Kidney (tissue), 14 donors: ENCODE data around the gene LBHD2. TPM values are rescaled to one million over a fixed set of nuclear protein-coding genes. Genes with fewer than 3 reads are reported as not detected.

Experiments used
- DNase-seq, 5 donors: peaks; one replicate each; pipeline ENCODE4 v3.0.0-alpha.2; 2013 to 2020
- FAIRE-seq: peaks from 2 replicates; lab custom pipeline; 2012; peaks lifted over from hg19 to GRCh38; lab: Jason Lieb, UNC
- H3K27ac ChIP-seq, 2 donors: one replicate each; pipeline ENCODE4 v1.7.0; 2013; ENCODE audit warnings: low read depth in 2 of 2, low read length in 2 of 2, inconsistent platforms in 1 of 2
- H3K27me3 ChIP-seq: one replicate; pipeline ENCODE4 v1.7.1; 2013; ENCODE audit warnings: low read length, inconsistent platforms; ENCODE audit not compliant: control insufficient read depth, insufficient read depth
- H3K36me3 ChIP-seq, 3 donors: one replicate each; pipeline versions ENCODE4 v1.7.0 to v1.7.1; 2013; ENCODE audit warnings: low read length in 3 of 3, control low read depth in 1 of 3, inconsistent platforms in 1 of 3; ENCODE audit not compliant: insufficient read depth in 3 of 3, control insufficient read depth in 2 of 3
- H3K4me1 ChIP-seq, 3 donors: one replicate each; pipeline versions ENCODE4 v1.7.0 to v1.7.1; 2013; ENCODE audit warnings: low read length in 3 of 3, inconsistent platforms in 1 of 3, low read depth in 1 of 3; ENCODE audit not compliant: control insufficient read depth in 2 of 3, insufficient read depth in 2 of 3
- H3K4me3 ChIP-seq, 3 donors: one replicate each; pipeline versions ENCODE4 v1.7.0 to v1.8.1; 2013; ENCODE audit warnings: low read length in 3 of 3, control low read depth in 1 of 3, inconsistent platforms in 1 of 3
- H3K9ac ChIP-seq, 3 donors: one replicate each; pipeline versions ENCODE4 v1.7.0 to v1.7.1; 2013; ENCODE audit warnings: low read length in 3 of 3, control low read depth in 1 of 3, inconsistent platforms in 1 of 3
- H3K9me3 ChIP-seq, 3 donors: one replicate each; pipeline versions ENCODE4 v1.7.0 to v1.7.1; 2013; ENCODE audit warnings: low read length in 3 of 3, control low read depth in 1 of 3, inconsistent platforms in 1 of 3; ENCODE audit not compliant: control insufficient read depth in 2 of 3, insufficient read depth in 1 of 3
- intact Hi-C: fragments of 100-400 bp; cut with DNase I; formaldehyde crosslinking; loops from one replicate; pipeline ENCODE4 v1.11.1; 2022
- polyA plus RNA-seq: library from polyadenylated mRNA; stranded (reverse); fragments of 350-450 nt; fragmentation: Illumina TruSeq; extraction: RNeasy Lipid Tissue Mini Kit (QIAGEN cat#74804); gene quantifications from one replicate; pipeline ENCODE4 v1.2.3, GENCODE V29; 2014; ENCODE audit warnings: low read depth, low replicate concordance; ENCODE audit not compliant: insufficient read depth
- total RNA-seq: library from RNA; stranded (reverse); fragmentation: NEBNext Ultra II Directional; extraction: Animal tissue kit (Norgen Biotek cat#: 25700); gene quantifications from one replicate; pipeline ENCODE4 v1.2.1, GENCODE V29; 2021
- TF ChIP-seq, protein P1 (sequence below): IDR thresholded peaks from 3 replicates; pipeline ENCODE4 v1.5.1; 2012; ENCODE audit warnings: mild to moderate bottlenecking, moderate library complexity, borderline replicate concordance; ENCODE audit not compliant: insufficient read depth; ENCODE audit errors: extremely low read depth
- donor health status: control.
- donor health status: control.
- donor health status: control.
- donor health status: control.
- donor health status: control.
- donor health status: DM: yes; HTN: yes; CAD: no.
- donor health status: Normal renal cell carcinoma (clear cell type).

LBHD2 gene
- total and polyA plus RNA-seq, 2 donors from 2014 or later, result 0.82 TPM; not detected in 1

DNA sequence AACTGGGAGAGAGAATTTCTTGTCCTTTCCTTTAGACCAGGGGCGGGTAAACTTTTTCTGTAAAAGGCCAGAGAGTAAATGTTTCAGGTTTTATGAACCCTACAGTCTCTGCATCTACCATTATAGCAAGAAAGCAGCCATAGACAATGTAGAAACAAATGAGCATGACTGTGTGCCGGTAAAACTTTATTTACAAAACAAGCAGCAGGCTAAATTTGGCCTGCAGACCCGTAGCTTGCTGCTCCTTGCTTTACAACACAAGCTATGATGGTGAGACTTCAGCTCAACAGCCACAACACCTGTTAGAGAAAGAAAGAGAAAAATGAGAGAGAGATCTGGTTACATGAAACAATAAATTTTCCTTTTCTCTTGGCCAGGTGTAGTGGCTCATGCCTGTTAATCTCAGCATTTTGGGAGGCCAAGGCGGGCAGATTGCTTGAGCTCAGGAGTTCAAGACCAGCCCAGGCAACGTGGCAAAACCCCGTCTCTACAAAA, 22.5 kb upstream of the LBHD2 start:
- no peaks in the 10 kb centered on the region for H3K27me3 ChIP-seq
- no peak overlapping the region for H3K9ac ChIP-seq
- FAIRE-seq (no peak), DNase-seq (no peak)
- H3K9me3 ChIP-seq, result no peaks in the 10 kb centered on the region
- intact Hi-C loops, result no loop called here
- no peaks in the 10 kb centered on the region for H3K36me3 ChIP-seq
- peaks cover 0 to 24% (median 7%) of the 10 kb centered on the region in 3 donors for H3K4me1 ChIP-seq
- H3K27ac ChIP-seq, result no peak overlapping the region
- TF ChIP-seq, protein P1, sequence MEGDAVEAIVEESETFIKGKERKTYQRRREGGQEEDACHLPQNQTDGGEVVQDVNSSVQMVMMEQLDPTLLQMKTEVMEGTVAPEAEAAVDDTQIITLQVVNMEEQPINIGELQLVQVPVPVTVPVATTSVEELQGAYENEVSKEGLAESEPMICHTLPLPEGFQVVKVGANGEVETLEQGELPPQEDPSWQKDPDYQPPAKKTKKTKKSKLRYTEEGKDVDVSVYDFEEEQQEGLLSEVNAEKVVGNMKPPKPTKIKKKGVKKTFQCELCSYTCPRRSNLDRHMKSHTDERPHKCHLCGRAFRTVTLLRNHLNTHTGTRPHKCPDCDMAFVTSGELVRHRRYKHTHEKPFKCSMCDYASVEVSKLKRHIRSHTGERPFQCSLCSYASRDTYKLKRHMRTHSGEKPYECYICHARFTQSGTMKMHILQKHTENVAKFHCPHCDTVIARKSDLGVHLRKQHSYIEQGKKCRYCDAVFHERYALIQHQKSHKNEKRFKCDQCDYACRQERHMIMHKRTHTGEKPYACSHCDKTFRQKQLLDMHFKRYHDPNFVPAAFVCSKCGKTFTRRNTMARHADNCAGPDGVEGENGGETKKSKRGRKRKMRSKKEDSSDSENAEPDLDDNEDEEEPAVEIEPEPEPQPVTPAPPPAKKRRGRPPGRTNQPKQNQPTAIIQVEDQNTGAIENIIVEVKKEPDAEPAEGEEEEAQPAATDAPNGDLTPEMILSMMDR, result no peak
- H3K4me3 ChIP-seq, result no peak overlapping the region

DNA sequence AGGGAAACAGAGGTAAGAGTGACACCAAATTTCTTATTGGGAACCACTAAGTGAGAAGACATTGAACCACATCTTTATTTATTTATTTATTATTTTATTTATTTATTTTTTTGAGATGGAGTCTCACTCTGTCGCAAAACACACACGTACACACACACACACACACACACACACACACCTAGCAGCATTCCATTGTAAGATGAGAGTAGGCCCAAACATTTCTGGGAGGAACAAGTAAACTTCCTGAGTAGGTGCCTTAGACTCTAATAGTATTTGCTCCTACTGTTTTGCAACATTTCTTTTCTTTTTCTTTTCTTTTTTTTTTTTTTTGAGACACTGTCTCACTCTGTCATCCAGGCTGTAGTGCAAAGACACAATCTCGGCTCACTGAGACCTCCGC, 19.6 kb upstream of the LBHD2 start:
- Histone ChIP-seq H3K9ac (no peak overlapping the region), H3K27me3 (no peaks in the 10 kb centered on the region), H3K27ac (no peak overlapping the region), H3K4me1 (peaks cover 0 to 21% (median 13%) of the 10 kb centered on the region in 3 donors), H3K9me3 (no peaks in the 10 kb centered on the region), H3K36me3 (no peaks in the 10 kb centered on the region), H3K4me3 (no peak overlapping the region)
- TF ChIP-seq, protein P1, result no peak
- FAIRE-seq, result no peak
- intact Hi-C loops, result no loop called here
- DNase-seq, result no peak

DNA sequence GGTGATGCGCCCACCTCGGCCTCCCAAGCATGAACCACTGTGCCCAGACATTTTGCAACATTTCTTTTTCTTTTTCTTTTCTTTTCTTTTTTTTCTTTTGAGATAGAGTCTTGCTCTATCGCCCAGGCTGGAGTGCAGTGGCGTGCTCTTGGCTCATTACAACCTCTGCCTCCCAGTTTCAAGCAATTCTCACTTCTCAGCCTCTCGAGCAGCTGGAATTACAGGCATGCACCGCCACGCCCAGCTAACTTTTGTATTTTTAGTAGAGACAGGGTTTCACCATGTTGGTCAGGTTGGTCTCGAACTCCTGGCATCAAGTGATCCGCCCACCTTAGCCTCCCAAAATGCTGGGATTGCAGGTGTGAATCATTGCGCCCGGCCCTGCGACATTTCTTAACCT, 19.0 kb upstream of the LBHD2 start:
- FAIRE-seq (no peak), DNase-seq (peak in 1 of 5 donors; percentile 23)
- Histone ChIP-seq H3K27ac (no peak overlapping the region), H3K27me3 (no peaks in the 10 kb centered on the region), H3K4me3 (no peak overlapping the region), H3K36me3 (no peaks in the 10 kb centered on the region), H3K4me1 (peaks cover 0 to 17% (median 13%) of the 10 kb centered on the region in 3 donors), H3K9ac (no peak overlapping the region), H3K9me3 (no peaks in the 10 kb centered on the region)
- TF ChIP-seq, protein P1, result no peak
- intact Hi-C loops, result no loop called here

DNA sequence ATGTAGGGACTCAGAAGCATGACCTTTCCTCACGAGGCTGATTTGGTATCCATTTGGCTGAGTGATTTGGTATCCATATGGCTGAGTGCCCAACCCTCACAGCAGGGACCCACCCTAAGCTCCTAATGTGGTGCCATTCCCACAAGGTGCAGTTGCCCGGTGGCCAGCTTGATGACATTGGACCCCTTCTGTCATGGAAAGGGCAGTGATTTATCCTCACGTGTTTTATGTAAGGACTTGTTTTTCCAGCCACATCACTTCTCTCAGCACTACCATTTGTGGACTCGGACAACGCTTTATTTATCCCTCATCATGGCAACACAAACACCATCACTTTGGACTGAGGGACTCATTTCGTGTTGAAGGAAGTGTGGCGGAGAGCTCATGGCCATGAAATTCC, 18.1 kb upstream of the LBHD2 start:
- Histone ChIP-seq H3K27ac (peak overlapping the region in 1 of 2 donors; percentile 23), H3K4me3 (no peak overlapping the region), H3K4me1 (peaks cover 0 to 15% (median 13%) of the 10 kb centered on the region in 3 donors), H3K9ac (no peak overlapping the region), H3K27me3 (no peaks in the 10 kb centered on the region), H3K9me3 (no peaks in the 10 kb centered on the region), H3K36me3 (no peaks in the 10 kb centered on the region)
- FAIRE-seq (no peak), DNase-seq (peak in 1 of 5 donors; percentile 28)
- TF ChIP-seq, protein P1, result no peak
- intact Hi-C loops, result no loop called here
